ENCODE measurements around the gene UNC80. TPM values are rescaled to one million over a fixed set of nuclear protein-coding genes. Genes with fewer than 3 reads are reported as not detected.
"Not testable (repeated sequence)": the region's sequence is repeated elsewhere in the genome, so short reads cannot be mapped to it uniquely, and the experiment has no call there.

UNC80 gene
- 12.3 TPM for total RNA-seq

GRCh38 chr2:209771474-209772289, at the start of gene UNC80:
Gene UNC80, plus strand, starts transcription at chr2:209771832. Its CDS starts 241 bp downstream, at chr2:209772073.
- peak; percentile 60 for DNase-seq

GRCh38 chr2:209726311-209726710, 45.3 kb upstream of the UNC80 start:
- DNase-seq: no peak

GRCh38 chr2:209727077-209727476, 44.6 kb upstream of the UNC80 start:
- no peak for DNase-seq

GRCh38 chr2:209734805-209735204, 36.8 kb upstream of the UNC80 start:
- no peak for DNase-seq

GRCh38 chr2:209741953-209742352, 29.7 kb upstream of the UNC80 start:
- DNase-seq: no peak

- DNase-seq: no peak
Measured at GRCh38 chr2:209753020-209753419, 18.6 kb upstream of the UNC80 start.

GRCh38 chr2:209757163-209757562, 14.5 kb upstream of the UNC80 start:
- DNase-seq: no peak

GRCh38 chr2:209761566-209761965, 10.1 kb upstream of the UNC80 start:
- DNase-seq: no peak

- no peak for DNase-seq
Measured at GRCh38 chr2:209762563-209762962, 9.1 kb upstream of the UNC80 start.

GRCh38 chr2:209763106-209763505, 8.5 kb upstream of the UNC80 start:
- DNase-seq: no peak

- no peak for DNase-seq
Measured at GRCh38 chr2:209766613-209767012, 5.0 kb upstream of the UNC80 start.

- no peak for DNase-seq
Measured at GRCh38 chr2:209767316-209767715, 4.3 kb upstream of the UNC80 start.

- DNase-seq: no peak
Measured at GRCh38 chr2:209768557-209768956, 3.1 kb upstream of the UNC80 start.

- no peak for DNase-seq
Measured at GRCh38 chr2:209772290-209772685, 656 bp downstream of the UNC80 start.

- no peak for DNase-seq
Measured at GRCh38 chr2:209773377-209773776, 1.7 kb downstream of the UNC80 start.

- DNase-seq: no peak
Measured at GRCh38 chr2:209787416-209787815, 15.8 kb downstream of the UNC80 start.

GRCh38 chr2:209788925-209789324, 17.3 kb downstream of the UNC80 start:
- no peak for DNase-seq

GRCh38 chr2:209790066-209790728, 18.6 kb downstream of the UNC80 start:
- no peak for DNase-seq

GRCh38 chr2:209791151-209791550, 19.5 kb downstream of the UNC80 start:
- no peak for DNase-seq

- not testable (repeated sequence) for DNase-seq
Measured at GRCh38 chr2:209795425-209795824, 23.8 kb downstream of the UNC80 start.

- DNase-seq: no peak
Measured at GRCh38 chr2:209805351-209805750, 33.7 kb downstream of the UNC80 start.

- DNase-seq: no peak
Measured at GRCh38 chr2:209806318-209806717, 34.7 kb downstream of the UNC80 start.

GRCh38 chr2:209808521-209808920, 36.9 kb downstream of the UNC80 start:
- no peak for DNase-seq

GRCh38 chr2:209809256-209809655, 37.6 kb downstream of the UNC80 start:
- DNase-seq: no peak

Measured in occipital lobe (tissue), 2 donors.